Liver (tissue), 2 donors: ENCODE results near the gene PARP16.

Source experiments
- REST ChIP-seq: IDR thresholded peaks from 2 replicates; pipeline ENCODE4 v1.6.1; 2016; ENCODE audit warnings: antibody characterized with exemption, mild to moderate bottlenecking
- SP1 ChIP-seq: IDR thresholded peaks from 2 replicates; pipeline ENCODE4 v1.6.1; 2018; ENCODE audit warnings: antibody characterized with exemption, mild to moderate bottlenecking
- donor health status: healthy.

DNA sequence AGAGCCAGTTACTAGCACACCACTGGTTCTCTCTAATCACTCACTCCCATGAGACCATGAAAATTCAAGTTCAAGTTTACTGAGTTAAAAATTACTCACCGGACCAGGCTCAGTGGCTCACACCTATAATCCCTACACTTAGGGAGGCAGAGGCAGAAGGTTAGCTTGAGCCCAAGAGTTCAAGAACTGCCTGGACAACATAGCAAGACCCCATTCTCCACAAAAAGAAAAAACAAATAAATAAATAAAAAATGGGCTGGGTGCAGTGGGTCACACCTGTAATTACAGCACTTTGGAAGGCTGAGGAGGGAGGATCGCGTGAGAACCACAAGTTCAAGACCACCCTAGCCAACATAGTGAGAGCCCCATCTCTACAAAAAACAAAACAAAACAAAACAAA is 54.2 kb downstream of the PARP16 start:
- no peak for TF ChIP-seq SP1
- TF ChIP-seq REST, result no peak
